ENCODE measurements around the gene WIF1. TPM values are rescaled to one million over a fixed set of nuclear protein-coding genes. Genes with fewer than 3 reads are reported as not detected.

WIF1 gene
- total RNA-seq, 1 donor from 2014 or later: not detected

GRCh38 chr12:65015850-65016249 lies 105.3 kb downstream of the WIF1 start:
- no peak for ATAC-seq (ENCODE audit: low read depth)

GRCh38 chr12:65014504-65015271 lies 106.4 kb downstream of the WIF1 start:
- DNase-seq: no peak
- Mint-ChIP-seq H3K9me3 (no peaks in the 10 kb centered on the region), H3K27me3 (peaks cover 9% of the 10 kb centered on the region), H3K36me3 (ENCODE audit: low read depth) (no peaks in the 10 kb centered on the region), H3K4me3 (no peak overlapping the region), H3K4me1 (no peaks in the 10 kb centered on the region), H3K27ac (no peak overlapping the region)
- CTCF ChIA-PET: no interaction called here
- no peak for TF ChIP-seq CTCF (IDR thresholded peaks at IDR 0.05)
- POLR2A ChIA-PET: no interaction called here
- ATAC-seq (ENCODE audit: low read depth): no peak
- intact Hi-C loops (cut with micrococcal nuclease): no loop called here

More at GRCh38 chr12:65015850-65016249, 105.3 kb downstream of the WIF1 start:
- POLR2A ChIA-PET: no interaction called here
- CTCF ChIA-PET: no interaction called here
- no peaks in the 10 kb centered on the region for H3K36me3 Mint-ChIP-seq (ENCODE audit: low read depth)
- no peak overlapping the region for H3K4me3 Mint-ChIP-seq
- no peak for DNase-seq
- H3K4me1 Mint-ChIP-seq: no peaks in the 10 kb centered on the region
- peaks cover 9% of the 10 kb centered on the region for H3K27me3 Mint-ChIP-seq
- H3K9me3 Mint-ChIP-seq: no peaks in the 10 kb centered on the region
- no peak overlapping the region for H3K27ac Mint-ChIP-seq
- intact Hi-C loops (cut with micrococcal nuclease): no loop called here
- no peak for TF ChIP-seq CTCF (IDR thresholded peaks at IDR 0.05)

GRCh38 chr12:65010437-65010836 lies 110.7 kb downstream of the WIF1 start:
- intact Hi-C loops (cut with micrococcal nuclease): no loop called here
- Mint-ChIP-seq H3K27me3 (peaks cover 4% of the 10 kb centered on the region), H3K4me1 (no peaks in the 10 kb centered on the region), H3K27ac (no peak overlapping the region), H3K4me3 (no peak overlapping the region), H3K36me3 (ENCODE audit: low read depth) (no peaks in the 10 kb centered on the region), H3K9me3 (no peaks in the 10 kb centered on the region)
- TF ChIP-seq CTCF (IDR thresholded peaks at IDR 0.05): no peak
- POLR2A ChIA-PET: no interaction called here
- DNase-seq (no peak), ATAC-seq (ENCODE audit: low read depth) (no peak)
- CTCF ChIA-PET: no interaction called here

- no peaks in the 10 kb centered on the region for H3K36me3 Mint-ChIP-seq (ENCODE audit: low read depth)
- CTCF ChIA-PET: no interaction called here
These were observed 115.4 kb downstream of the WIF1 start for GRCh38 chr12:65005716-65006115.

GRCh38 chr12:65004270-65004669 lies 116.8 kb downstream of the WIF1 start:
- intact Hi-C loops (cut with micrococcal nuclease): no loop called here
- no peaks in the 10 kb centered on the region for H3K4me1 Mint-ChIP-seq
- no peak overlapping the region for H3K27ac Mint-ChIP-seq
- CTCF ChIA-PET: no interaction called here
- DNase-seq (no peak), ATAC-seq (ENCODE audit: low read depth) (no peak)
- H3K9me3 Mint-ChIP-seq: peaks cover 3% of the 10 kb centered on the region
- H3K4me3 Mint-ChIP-seq: no peak overlapping the region
- peaks cover 8% of the 10 kb centered on the region for H3K27me3 Mint-ChIP-seq
- no peaks in the 10 kb centered on the region for H3K36me3 Mint-ChIP-seq (ENCODE audit: low read depth)
- no peak for TF ChIP-seq CTCF (IDR thresholded peaks at IDR 0.05)
- POLR2A ChIA-PET: no interaction called here

More at GRCh38 chr12:65005716-65006115, 115.4 kb downstream of the WIF1 start:
- TF ChIP-seq CTCF (IDR thresholded peaks at IDR 0.05): no peak
- Mint-ChIP-seq H3K9me3 (peaks cover 3% of the 10 kb centered on the region), H3K27ac (no peak overlapping the region), H3K27me3 (peaks cover 8% of the 10 kb centered on the region), H3K4me3 (no peak overlapping the region), H3K4me1 (no peaks in the 10 kb centered on the region)
- ATAC-seq (ENCODE audit: low read depth): no peak
- POLR2A ChIA-PET: no interaction called here
- intact Hi-C loops (cut with micrococcal nuclease): no loop called here
- DNase-seq: no peak

Other genes starting within 250 kb of the WIF1 start
- gene LEMD3, start 48.3 kb upstream of the WIF1 start, total RNA-seq: 38.2 and 45.5 TPM in 2 replicates
- not detected in 2 replicates for gene MSRB3, start 157.4 kb upstream of the WIF1 start, total RNA-seq